HCT116 (cell line): ENCODE data around the gene FGFRL1. TPM values are rescaled to one million over a fixed set of nuclear protein-coding genes. Genes with fewer than 3 reads are reported as not detected.

Source experiments
- ATAC-seq: fragments of 200-7000 bp; cut with Tn5 transposase; 2 replicates; pipeline ENCODE4 v1.9.1; 2020; ENCODE audit warnings: mild to moderate bottlenecking, moderate library complexity
- BruUV-seq: library from RNA; stranded (reverse); fragments of 400-500 nt; replicated peaks from 2 replicates; lab custom pipeline; 2021; lab: Mats Ljungman, UMichigan
- CTCF ChIA-PET: fragments of 300-600 bp; sonication (Branson Sonifier 250); formaldehyde crosslinking; loops from one replicate; lab custom pipeline; 2021; ENCODE audit warnings: antibody characterized with exemption; lab: Charles Lee
- POLR2A ChIA-PET: fragments of 300-600, 350-600 bp; sonication (Branson Sonifier 250); formaldehyde crosslinking; loops from one replicate; lab custom pipeline; 2021; ENCODE audit warnings: antibody characterized with exemption; lab: Charles Lee
- RAD21 ChIA-PET, 2 experiments: fragments of 300-600 bp; sonication (Branson Sonifier 250); formaldehyde crosslinking; loops; one replicate each; lab custom pipeline; 2023; ENCODE audit warnings: low total read pairs in 2 of 2; ENCODE audit not compliant: uncharacterized antibody in 2 of 2, unreplicated experiment in 2 of 2, low non-redundant PET in 1 of 2; lab: Charles Lee
- DNase-seq: peaks from one replicate; pipeline ENCODE4 v3.0.0-alpha.2; 2010; ENCODE audit warnings: low read depth, low spot score
- H2AFZ ChIP-seq: fragments of 200-600 bp; shearing (Covaris generic), sonication (generic); 2 replicates; pipeline ENCODE4 v1.6.1; 2017; ENCODE audit warnings: low read depth, mixed run types, mixed read lengths, antibody characterized with exemption, low read length; ENCODE audit not compliant: poor library complexity, severe bottlenecking
- H3K27ac ChIP-seq: 2 replicates; pipeline ENCODE4 v1.5.1; 2012; ENCODE audit warnings: low read depth, low read length
- H3K27me3 ChIP-seq: fragments of 200-600 bp; sonication (generic); 2 replicates; pipeline ENCODE4 v1.6.1; 2016; ENCODE audit warnings: mixed run types, low read length, mixed read lengths; ENCODE audit not compliant: insufficient read depth
- H3K36me3 ChIP-seq, 2 experiments: fragments of 200-500 bp in 1 of 2; fragments of 200-600 bp in 1 of 2; sonication (Bioruptor generic) in 1 of 2; sonication (generic) in 1 of 2; 2 replicates each; pipeline versions ENCODE4 v1.5.1 to v1.6.1; 2014 to 2016; ENCODE audit warnings: low read length in 2 of 2, inconsistent platforms in 1 of 2, mixed read lengths in 1 of 2, mixed run types in 1 of 2; ENCODE audit not compliant: insufficient read depth in 2 of 2, control insufficient read depth in 1 of 2
- H3K4me1 ChIP-seq, 2 experiments: fragments of 200-600 bp in 1 of 2; sonication (generic) in 1 of 2; 2 replicates each; pipeline versions ENCODE4 v1.5.1 to v1.6.1; 2012 to 2017; ENCODE audit warnings: low read length in 2 of 2, inconsistent platforms in 1 of 2, mild to moderate bottlenecking in 1 of 2, mixed read lengths in 1 of 2, mixed run types in 1 of 2, moderate library complexity in 1 of 2; ENCODE audit not compliant: insufficient read depth in 2 of 2, control insufficient read depth in 1 of 2
- H3K4me2 ChIP-seq: fragments of 200-600 bp; sonication (generic); 2 replicates; pipeline ENCODE4 v1.6.1; 2017; ENCODE audit warnings: mixed run types, low read length, mixed read lengths
- H3K4me3 ChIP-seq, 2 experiments: fragments of 200-600 bp in 1 of 2; sonication (generic) in 1 of 2; replicated peaks in 1 of 2; 2 replicates each; pipeline ENCODE4 v1.5.1; 2011 to 2016; ENCODE audit warnings: low read length in 2 of 2, control low read depth in 1 of 2, low read depth in 1 of 2, mild to moderate bottlenecking in 1 of 2, mixed read lengths in 1 of 2, mixed run types in 1 of 2
- H3K79me2 ChIP-seq: fragments of 200-600 bp; sonication (generic); 2 replicates; pipeline ENCODE4 v1.6.1; 2017; ENCODE audit warnings: mild to moderate bottlenecking, mixed run types, low read length, moderate library complexity, mixed read lengths; ENCODE audit not compliant: insufficient read depth
- H3K9ac ChIP-seq: fragments of 200-600 bp; sonication (generic); 2 replicates; pipeline ENCODE4 v1.6.1; 2016; ENCODE audit warnings: low read length, mixed read lengths
- H3K9me2 ChIP-seq: fragments of 200-600 bp; sonication (generic), shearing (Covaris generic); 2 replicates; pipeline ENCODE4 v1.6.1; 2017; ENCODE audit warnings: mixed run types, mild to moderate bottlenecking, moderate library complexity; ENCODE audit not compliant: insufficient read depth
- H3K9me3 ChIP-seq, 2 experiments: fragments of 200-500 bp in 1 of 2; fragments of 200-600 bp in 1 of 2; sonication (Bioruptor generic) in 1 of 2; sonication (generic) in 1 of 2; 2 replicates each; pipeline ENCODE4 v1.6.1; 2014 to 2017; ENCODE audit warnings: low read length in 2 of 2, mixed read lengths in 2 of 2, inconsistent platforms in 1 of 2, low read depth in 1 of 2, mild to moderate bottlenecking in 1 of 2, mixed run types in 1 of 2, moderate library complexity in 1 of 2; ENCODE audit not compliant: control insufficient read depth in 1 of 2, insufficient read depth in 1 of 2
- H4K20me1 ChIP-seq: fragments of 200-600 bp; sonication (generic), shearing (Covaris generic); 2 replicates; pipeline ENCODE4 v1.6.1; 2017; ENCODE audit warnings: mixed run types, mild to moderate bottlenecking, moderate library complexity; ENCODE audit not compliant: insufficient read depth
- CBX3 ChIP-seq: IDR thresholded peaks from 2 replicates; pipeline ENCODE4 v1.6.1; 2012; ENCODE audit warnings: low read depth
- CTCF ChIP-seq, 3 experiments: fragments of 200-600 bp in 1 of 3; sonication (generic) in 1 of 3; IDR thresholded peaks in 2 of 3; conservative IDR thresholded peaks in 1 of 3; 2 replicates each; pipeline ENCODE4 v1.5.1; 2012 to 2017; ENCODE audit warnings: low read depth in 2 of 3, low read length in 2 of 3, antibody characterized with exemption in 1 of 3, borderline replicate concordance in 1 of 3, control low read depth in 1 of 3, mild to moderate bottlenecking in 1 of 3, mixed read lengths in 1 of 3, mixed run types in 1 of 3, moderate library complexity in 1 of 3; ENCODE audit not compliant: insufficient read depth in 1 of 3
- EZH2phosphoT487 ChIP-seq: fragments of 200-600 bp; IDR thresholded peaks from 2 replicates; pipeline ENCODE4 v1.6.1; 2018; ENCODE audit warnings: antibody characterized with exemption, borderline replicate concordance
- FOSL1 ChIP-seq: IDR thresholded peaks from 2 replicates; pipeline ENCODE4 v1.6.1; 2012; ENCODE audit warnings: low read depth
- POLR2AphosphoS5 ChIP-seq: IDR thresholded peaks from 2 replicates; pipeline ENCODE4 v1.6.1; 2011; ENCODE audit warnings: mild to moderate bottlenecking, low read depth, low read length, moderate library complexity
- REST ChIP-seq: IDR thresholded peaks from 2 replicates; pipeline ENCODE4 v1.6.1; 2012; ENCODE audit warnings: low read depth
- SRF ChIP-seq: IDR thresholded peaks from 2 replicates; pipeline ENCODE4 v1.6.1; 2012; ENCODE audit warnings: low read depth
- TCF7L2 ChIP-seq: IDR thresholded peaks from 2 replicates; pipeline ENCODE4 v1.7.0; 2011; ENCODE audit warnings: borderline replicate concordance, inconsistent platforms; ENCODE audit not compliant: insufficient read depth, insufficient read length; ENCODE audit errors: extremely low read depth
- ZBTB33 ChIP-seq: IDR thresholded peaks from 2 replicates; pipeline ENCODE4 v1.6.1; 2011; ENCODE audit warnings: mild to moderate bottlenecking, low read length, moderate library complexity; ENCODE audit not compliant: insufficient replicate concordance; ENCODE audit errors: extremely low read depth
- ZFX ChIP-seq: fragments of 450-650 bp; IDR thresholded peaks from 2 replicates; pipeline ENCODE4 v1.6.1; 2017
- intact Hi-C: fragments of 100-400 bp; cut with micrococcal nuclease; formaldehyde crosslinking; loops from 2 replicates; pipeline ENCODE4 v1.10.0; 2022
- total RNA-seq: library from RNA; stranded (reverse); gene quantifications from one replicate; pipeline ENCODE4 v1.2.1, GENCODE V29; 2021; ENCODE audit not compliant: unreplicated experiment

FGFRL1 gene
- total RNA-seq, 1 experiment from 2014 or later: 91.1 TPM

- Histone ChIP-seq H3K9me2 (no peaks in the 10 kb centered on the region), H3K36me3 (peaks cover 3 to 4% of the 10 kb centered on the region in 2 experiments; a peak in 2 of 4 replicates), H3K4me2 (peak overlapping the region; percentile 89), H3K79me2 (peaks cover 12% of the 10 kb centered on the region; the same call in 1 of the 2 replicates), H4K20me1 (no peaks in the 10 kb centered on the region), H3K27ac (peak overlapping the region; percentile 80), H3K4me3 (peak overlapping the region; percentile 70 to 75), H3K27me3 (no peaks in the 10 kb centered on the region), H2AFZ (no peak overlapping the region), H3K4me1 (peaks cover 20 to 29% of the 10 kb centered on the region in 2 experiments), H3K9ac (peak overlapping the region; percentile 86), H3K9me3 (no peaks in the 10 kb centered on the region)
- no TSS peak for BruUV-seq
- peak; percentile 48 for TF ChIP-seq TCF7L2
- peak; percentile 39; the same call in 1 of the 2 replicates for TF ChIP-seq POLR2AphosphoS5
- TF ChIP-seq SRF: no peak
- no peak for TF ChIP-seq CBX3
- no peak for TF ChIP-seq CTCF (IDR thresholded peaks at IDR 0.05 in 2 of 3, conservative IDR thresholded peaks at IDR 0.05 in 1 of 3; ENCODE audit: borderline replicate concordance in 1 of 3, insufficient read depth in 1 of 3, low read depth in 2 of 3, low read length in 2 of 3)
- no peak for TF ChIP-seq REST
- no peak for TF ChIP-seq EZH2phosphoT487
- TF ChIP-seq ZFX: peak; percentile 26; the same call in 1 of the 2 replicates
- TF ChIP-seq FOSL1: no peak
- TF ChIP-seq ZBTB33: no peak
- peak; percentile 39 for ATAC-seq
- ChIA-PET RAD21 (interaction anchor here in 1 of 2 experiments (0.7 kb wide), 1 partner anchor 27 kb away, joined by 4 read pairs; no protein-coding TSS in a partner anchor), POLR2A (no interaction called here), CTCF (no interaction called here)
- no peak for DNase-seq
- intact Hi-C loops: loop anchor here (5.0 kb wide), 1 partner anchor 275 kb away; the partner anchor contains the start of gene MAEA
These were observed 761 bp downstream of the FGFRL1 start for GRCh38 chr4:1012034-1012739.
